Cardiac septum (tissue), 1 donor: Measurements from ENCODE around the gene LIME1. TPM values are rescaled to one million over a fixed set of nuclear protein-coding genes. Genes with fewer than 3 reads are reported as not detected.

Experiments used
- DNase-seq: peaks from one replicate; pipeline ENCODE4 v3.0.0-alpha.2; 2020; ENCODE audit warnings: low spot score
- intact Hi-C: fragments of 100-400 bp; cut with DNase I; formaldehyde crosslinking; loops from one replicate; pipeline ENCODE4 v1.14.0; 2022
- long read RNA-seq: library from polyadenylated mRNA; unstranded; transcript quantifications from one replicate; pipeline ENCODE4 v2.0.0, GENCODE V29; 2021
- total RNA-seq: library from RNA; stranded (reverse); fragmentation: NEBNext Ultra II Directional; extraction: Animal tissue kit (Norgen Biotek cat#: 25700); gene quantifications from one replicate; pipeline ENCODE4 v1.2.1, GENCODE V29; 2021
- donor health status: DM: no; HTN: no; CAD: no.

Gene LIME1, protein sequence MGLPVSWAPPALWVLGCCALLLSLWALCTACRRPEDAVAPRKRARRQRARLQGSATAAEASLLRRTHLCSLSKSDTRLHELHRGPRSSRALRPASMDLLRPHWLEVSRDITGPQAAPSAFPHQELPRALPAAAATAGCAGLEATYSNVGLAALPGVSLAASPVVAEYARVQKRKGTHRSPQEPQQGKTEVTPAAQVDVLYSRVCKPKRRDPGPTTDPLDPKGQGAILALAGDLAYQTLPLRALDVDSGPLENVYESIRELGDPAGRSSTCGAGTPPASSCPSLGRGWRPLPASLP
- total RNA-seq, result 5.0 TPM
- long read RNA-seq, result 0 reads

DNA sequence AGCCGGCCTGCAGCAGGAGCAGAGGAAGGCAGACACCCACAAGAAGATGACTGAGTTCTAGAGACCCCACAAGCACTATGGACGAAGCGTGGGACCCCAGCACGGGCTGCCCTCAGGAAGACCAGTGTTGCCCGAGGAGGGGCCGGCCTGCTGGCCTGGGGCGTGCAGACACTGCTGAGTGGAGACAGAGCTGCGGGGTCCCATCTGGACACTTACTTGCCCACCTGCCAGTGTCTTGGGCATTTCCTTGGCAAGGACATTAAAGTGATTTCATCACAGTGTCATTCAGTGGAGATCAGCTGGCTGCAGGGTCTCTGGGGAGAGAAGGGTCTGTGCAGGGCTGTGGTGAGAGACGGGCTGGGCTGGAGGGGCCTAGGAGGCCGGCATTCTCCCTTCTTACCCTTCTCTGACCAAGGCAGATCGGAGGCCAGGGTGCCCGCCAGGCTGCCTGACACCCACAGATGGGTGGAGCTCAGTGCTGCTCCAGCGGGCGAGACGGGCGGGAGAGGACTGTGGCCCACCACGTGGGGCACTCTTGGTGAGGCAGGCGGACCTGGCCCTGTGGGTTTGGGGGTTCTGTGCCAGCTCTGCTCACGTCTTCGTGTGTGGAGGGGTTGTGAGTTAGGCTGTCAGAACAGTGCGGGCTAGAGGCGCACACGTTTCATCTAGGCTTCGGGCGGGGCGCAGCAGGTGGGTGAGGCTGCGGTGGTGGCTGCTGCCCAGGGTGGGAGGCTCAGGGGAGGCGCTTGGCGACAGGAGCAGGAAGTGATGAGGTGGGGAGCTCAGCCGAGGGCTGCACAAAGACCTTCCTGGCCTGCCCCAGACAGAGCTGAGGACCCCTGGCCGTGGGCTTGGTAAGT lies at the start of gene LIME1:
Gene LIME1 (plus strand): TSS at position 806 of the 860 bp plus-strand sequence. CDS start 886 bp downstream, outside the sequence.
- intact Hi-C loops, result loop anchor here (5.0 kb wide), 1 partner anchor 39 kb away; the partner anchor contains the start of gene TNFRSF6B
- peak; percentile 61 for DNase-seq

DNA sequence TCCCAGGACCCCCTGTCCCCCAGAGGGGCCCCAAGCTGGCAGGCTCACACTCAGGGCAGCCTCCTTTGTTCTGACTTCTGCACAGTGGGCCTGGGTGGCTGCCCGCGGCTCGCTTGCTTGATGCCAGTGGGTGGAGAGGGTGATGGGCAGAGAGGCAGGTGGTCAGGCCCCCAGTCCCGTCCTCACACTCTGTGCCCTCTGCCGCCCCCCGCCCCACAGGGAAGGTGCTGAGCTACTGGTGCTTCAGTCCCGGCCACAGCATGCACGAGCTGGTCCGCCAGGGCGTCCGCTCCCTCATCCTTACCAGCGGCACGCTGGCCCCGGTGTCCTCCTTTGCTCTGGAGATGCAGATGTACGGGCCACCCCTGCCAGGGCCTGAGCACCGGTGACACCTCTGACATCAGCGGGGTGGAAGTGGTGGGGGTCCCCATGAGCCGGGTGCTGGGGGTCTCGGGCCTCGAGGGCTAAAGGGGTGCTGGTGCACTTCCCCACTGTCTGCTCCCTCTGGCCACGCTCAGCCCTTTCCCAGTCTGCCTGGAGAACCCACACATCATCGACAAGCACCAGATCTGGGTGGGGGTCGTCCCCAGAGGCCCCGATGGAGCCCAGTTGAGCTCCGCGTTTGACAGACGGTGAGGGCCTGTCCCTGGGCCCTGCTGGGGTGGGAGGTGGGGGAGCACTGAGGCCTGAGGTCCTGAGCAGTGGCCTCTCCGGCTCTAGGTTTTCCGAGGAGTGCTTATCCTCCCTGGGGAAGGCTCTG lies 48.9 kb upstream of the LIME1 start:
- intact Hi-C loops, result no loop called here

DNA sequence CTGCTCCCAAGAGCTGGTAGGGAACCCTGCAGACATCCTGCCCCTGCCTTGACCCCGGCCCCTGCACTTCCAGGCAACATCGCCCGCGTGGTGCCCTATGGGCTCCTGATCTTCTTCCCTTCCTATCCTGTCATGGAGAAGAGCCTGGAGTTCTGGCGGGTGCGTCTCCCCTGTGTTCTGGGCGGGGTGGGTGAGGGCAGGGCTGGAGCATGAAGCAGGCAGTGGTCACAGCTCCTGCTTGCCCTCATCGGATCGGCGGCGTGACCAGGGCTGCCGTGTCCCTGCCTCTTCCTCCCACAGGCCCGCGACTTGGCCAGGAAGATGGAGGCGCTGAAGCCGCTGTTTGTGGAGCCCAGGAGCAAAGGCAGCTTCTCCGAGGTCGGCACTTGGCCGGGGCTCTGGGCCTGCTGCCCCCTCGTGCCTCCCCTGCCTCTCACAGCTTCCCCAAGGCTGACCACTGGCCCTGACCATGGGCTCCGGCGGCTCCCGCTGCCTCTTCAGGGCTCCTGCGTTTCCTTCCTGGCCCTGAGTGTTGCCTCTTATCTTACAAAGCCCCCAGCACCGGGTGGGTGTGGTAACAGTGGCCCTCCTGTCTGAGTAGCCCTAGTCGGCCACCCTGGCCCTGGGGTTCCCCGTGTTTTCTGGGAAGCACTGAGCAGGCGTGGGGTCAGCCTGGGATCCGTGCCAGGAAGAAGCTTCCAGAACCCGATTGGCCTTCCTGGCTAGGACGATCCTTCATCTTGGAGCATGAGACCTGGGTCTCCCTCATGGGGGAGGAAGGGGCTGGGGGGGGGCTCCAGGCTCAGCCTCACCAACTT lies 48.0 kb upstream of the LIME1 start:
- intact Hi-C loops, result no loop called here
- no peak for DNase-seq

More for the DNA sequence above, 48.9 kb upstream of the LIME1 start:
- DNase-seq, result no peak

DNA sequence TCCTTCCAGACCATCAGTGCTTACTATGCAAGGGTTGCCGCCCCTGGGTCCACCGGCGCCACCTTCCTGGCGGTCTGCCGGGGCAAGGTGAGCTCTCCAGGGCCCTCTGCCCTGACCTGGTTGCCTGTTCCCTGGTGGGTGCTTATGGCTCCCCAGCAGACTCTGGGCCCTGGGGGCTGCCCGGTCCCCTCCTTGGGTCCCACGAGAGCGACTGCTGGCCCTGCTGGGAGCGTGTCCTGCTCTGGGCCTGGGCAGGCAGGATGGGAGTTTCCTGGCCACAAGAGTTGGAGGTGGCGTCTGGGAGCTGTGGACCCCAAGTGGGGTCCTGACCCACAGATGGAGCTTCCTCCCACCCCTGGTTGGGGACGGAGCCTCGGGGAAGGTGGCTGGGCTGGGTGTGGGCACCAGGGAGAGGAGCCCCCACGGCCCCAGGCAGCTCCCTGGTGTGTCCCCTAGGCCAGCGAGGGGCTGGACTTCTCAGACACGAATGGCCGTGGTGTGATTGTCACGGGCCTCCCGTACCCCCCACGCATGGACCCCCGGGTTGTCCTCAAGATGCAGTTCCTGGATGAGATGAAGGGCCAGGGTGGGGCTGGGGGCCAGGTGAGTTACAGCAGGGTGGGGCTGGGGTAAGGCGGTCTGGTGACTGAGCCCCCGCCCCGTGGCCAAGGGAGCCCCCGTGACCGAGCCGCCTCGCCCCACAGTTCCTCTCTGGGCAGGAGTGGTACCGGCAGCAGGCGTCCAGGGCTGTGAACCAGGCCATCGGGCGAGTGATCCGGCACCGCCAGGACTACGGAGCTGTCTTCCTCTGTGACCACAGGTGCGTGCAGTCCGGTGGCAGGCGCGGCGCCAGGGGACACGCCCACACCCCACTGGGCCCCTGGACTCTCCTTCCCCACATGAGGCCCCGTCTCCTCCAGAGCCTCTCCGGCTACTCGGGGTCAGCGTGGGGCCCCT lies 47.1 kb upstream of the LIME1 start:
- no peak for DNase-seq
- intact Hi-C loops, result no loop called here

DNA sequence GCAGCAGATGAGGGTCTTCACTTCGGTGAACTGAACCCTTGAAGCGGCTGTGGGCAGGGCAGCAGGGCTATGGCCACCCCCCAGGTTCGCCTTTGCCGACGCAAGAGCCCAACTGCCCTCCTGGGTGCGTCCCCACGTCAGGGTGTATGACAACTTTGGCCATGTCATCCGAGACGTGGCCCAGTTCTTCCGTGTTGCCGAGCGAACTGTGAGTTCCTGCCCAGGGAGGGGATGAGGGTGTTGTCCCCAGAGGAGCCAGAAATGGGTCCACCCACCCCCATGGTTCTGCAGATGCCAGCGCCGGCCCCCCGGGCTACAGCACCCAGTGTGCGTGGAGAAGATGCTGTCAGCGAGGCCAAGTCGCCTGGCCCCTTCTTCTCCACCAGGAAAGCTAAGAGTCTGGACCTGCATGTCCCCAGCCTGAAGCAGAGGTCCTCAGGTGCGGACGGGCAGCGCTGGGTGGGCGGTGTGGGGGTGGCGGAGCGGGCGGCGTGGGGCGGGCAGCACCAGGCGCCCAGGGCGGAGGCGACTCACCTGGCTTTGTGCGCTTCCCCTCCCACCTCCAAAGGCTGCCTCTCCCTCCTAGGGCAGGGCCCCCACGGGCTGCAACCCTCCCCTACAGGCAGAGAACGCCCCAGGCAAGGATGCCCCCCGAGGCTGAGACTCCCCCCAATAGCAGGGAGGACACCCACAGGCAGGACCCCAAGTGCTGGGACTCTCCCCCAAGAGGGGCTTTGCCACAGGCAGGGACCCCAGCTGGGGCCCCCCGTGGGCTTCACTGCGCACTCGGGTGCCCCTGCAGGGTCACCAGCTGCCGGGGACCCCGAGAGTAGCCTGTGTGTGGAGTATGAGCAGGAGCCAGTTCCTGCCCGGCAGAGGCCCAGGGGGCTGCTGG lies 46.2 kb upstream of the LIME1 start:
- intact Hi-C loops, result no loop called here
- DNase-seq, result no peak

DNA sequence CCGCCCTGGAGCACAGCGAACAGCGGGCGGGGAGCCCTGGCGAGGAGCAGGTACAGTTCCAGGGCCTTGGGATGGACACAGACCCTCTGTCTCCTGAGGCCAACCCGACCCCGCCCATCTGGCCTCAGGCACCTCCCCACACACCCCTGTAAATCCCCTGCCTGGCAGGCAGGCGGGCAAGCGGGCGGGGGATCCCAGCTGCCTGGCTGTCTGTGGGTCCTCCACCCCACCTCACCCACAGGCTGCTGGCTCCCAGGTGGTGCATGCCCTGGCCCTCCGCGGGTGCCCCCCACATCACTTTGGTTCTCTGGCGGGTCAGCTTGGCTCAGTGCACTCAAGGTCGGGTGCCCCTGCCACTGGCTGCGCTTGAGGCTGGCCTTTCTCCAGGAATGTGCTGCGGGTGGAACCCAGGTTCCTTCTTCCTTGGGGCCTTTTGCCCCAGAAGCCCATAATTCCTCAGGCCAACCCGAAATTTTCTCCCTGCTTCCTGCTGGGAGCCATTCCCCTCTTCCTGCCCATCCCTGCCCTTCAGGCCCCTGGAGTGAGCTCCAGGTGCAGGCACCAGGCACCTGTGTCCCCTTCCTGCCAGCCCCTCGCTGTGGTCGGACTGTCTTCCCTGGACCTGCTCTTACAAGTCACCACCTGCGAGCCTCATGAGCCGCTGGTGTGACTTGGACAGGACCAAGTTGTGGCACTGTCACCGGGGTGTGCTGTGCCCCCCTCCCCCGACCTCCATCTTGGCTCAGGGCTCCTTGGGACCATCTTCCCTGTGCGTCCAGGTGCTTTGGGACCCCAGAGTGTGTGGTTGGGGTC lies 45.4 kb upstream of the LIME1 start:
- intact Hi-C loops, result no loop called here
- no peak for DNase-seq

DNA sequence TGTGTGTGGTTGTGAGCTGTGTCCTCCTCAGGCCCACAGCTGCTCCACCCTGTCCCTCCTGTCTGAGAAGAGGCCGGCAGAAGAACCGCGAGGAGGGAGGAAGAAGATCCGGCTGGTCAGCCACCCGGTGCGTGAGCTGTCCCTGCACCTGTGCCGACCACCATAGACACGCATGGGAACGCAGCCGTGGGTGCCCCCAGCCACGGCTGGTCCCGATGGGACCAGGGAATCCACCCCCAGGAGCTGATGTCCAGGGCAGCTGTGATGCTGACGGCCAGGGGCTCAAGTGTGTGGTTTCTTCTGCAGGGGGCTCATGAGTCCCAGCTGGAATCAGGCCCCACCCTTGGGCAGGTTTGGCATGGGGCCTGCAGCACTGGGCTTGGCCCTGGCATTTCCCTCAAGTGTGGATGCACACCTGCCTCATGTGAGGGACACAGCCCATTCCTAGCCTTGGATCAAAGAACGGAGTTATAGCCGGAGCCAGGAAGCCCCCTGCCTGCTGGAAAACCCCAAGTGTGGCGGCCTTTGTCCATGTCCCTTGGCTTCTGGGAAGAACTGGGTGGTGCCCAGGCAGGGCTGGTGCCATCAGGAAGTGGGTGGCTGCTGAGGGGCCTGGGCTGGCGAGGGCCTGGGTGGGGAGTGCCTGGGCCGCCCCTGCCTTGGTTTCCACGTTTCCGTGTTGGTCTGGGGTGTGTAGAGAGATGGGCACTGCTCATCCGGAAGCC lies 44.6 kb upstream of the LIME1 start:
- no peak for DNase-seq
- intact Hi-C loops, result no loop called here

DNA sequence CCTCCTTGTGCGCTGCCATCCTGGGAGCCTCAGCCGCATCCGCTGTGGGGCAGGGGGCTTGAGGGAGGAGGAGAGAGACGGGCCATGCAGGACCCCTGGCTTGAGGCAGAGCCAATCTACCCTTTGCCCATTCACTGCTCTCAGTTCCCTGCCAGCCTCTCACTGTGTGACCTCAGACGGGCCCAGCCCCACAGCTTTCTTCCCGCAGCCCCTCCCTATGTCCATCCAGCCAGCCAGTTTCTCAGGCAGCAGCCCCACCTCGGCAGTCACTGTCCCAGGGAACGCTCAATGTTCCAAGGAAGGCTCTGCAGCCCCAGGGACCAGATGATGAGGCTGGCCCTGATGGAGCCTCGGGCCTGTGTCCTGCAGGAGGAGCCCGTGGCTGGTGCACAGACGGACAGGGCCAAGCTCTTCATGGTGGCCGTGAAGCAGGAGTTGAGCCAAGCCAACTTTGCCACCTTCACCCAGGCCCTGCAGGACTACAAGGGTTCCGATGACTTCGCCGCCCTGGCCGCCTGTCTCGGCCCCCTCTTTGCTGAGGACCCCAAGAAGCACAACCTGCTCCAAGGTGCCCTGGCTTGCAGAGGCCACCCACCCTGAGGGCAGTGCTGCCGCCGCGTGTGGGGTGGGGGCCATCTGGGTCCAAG lies 43.9 kb upstream of the LIME1 start:
- intact Hi-C loops, result no loop called here

DNA sequence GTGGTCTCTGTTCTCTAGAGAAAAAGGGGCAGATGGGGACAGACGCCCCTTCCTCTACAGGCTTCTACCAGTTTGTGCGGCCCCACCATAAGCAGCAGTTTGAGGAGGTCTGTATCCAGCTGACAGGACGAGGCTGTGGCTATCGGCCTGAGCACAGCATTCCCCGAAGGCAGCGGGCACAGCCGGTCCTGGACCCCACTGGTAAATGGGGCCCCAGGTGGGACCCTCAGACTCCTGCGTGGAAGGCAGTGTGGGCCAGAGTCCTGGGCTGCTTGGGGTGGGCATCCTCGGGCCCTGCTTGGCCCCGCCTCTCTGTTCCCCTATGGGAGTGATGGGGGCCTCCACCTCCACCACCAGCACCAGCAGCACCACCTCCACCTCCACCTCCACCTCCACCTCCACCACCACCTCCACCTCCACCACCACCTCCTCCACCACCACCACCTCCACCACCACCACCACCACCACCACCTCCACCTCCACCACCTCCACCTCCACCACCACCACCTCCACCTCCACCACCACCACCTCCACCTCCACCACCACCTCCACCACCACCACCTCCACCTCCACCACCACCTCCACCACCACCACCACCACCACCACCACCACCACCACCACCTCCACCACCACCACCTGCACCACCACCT lies 43.3 kb upstream of the LIME1 start:
- peak; percentile 65 for DNase-seq
- intact Hi-C loops, result no loop called here

More for the DNA sequence above, 43.9 kb upstream of the LIME1 start:
- no peak for DNase-seq

DNA sequence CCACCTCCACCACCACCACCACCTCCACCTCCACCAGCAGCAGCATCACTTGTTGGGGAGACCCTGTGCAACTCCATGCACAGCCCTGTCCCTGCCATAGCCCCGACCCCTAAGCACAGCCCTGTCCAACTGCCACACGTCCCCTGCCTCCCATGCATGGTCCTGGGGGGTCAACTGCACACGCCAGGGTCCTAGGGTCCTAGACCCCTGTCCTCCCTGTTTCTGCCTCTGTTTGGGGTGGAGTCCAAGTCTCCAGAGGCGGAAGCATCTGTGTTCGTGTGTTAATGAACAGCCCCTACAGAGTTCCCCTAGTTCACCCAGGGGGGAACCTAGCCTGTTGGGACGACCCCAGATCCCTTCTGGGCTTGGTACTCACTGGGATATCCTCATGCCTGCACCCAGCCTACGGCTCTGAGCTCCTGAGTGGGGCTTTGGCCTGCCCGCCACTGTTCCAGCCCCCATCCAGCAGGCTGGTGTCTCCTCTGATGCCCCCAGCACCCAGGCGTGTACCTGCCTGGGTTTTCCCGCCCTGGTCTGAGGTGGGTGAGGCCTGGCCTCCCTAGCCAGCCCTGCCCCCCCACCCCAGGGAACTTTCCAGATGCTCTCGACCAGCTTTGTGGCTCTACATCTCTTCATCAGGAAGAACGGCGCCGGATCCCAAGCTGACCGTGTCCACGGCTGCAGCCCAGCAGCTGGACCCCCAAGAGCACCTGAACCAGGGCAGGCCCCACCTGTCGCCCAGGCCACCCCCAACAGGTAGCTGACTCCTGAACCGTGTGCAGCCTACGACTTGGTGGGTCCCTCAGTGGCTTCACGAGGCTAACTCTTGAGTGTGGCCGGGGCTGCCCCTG lies 42.5 kb upstream of the LIME1 start:
- no peak for DNase-seq
- intact Hi-C loops, result no loop called here

DNA sequence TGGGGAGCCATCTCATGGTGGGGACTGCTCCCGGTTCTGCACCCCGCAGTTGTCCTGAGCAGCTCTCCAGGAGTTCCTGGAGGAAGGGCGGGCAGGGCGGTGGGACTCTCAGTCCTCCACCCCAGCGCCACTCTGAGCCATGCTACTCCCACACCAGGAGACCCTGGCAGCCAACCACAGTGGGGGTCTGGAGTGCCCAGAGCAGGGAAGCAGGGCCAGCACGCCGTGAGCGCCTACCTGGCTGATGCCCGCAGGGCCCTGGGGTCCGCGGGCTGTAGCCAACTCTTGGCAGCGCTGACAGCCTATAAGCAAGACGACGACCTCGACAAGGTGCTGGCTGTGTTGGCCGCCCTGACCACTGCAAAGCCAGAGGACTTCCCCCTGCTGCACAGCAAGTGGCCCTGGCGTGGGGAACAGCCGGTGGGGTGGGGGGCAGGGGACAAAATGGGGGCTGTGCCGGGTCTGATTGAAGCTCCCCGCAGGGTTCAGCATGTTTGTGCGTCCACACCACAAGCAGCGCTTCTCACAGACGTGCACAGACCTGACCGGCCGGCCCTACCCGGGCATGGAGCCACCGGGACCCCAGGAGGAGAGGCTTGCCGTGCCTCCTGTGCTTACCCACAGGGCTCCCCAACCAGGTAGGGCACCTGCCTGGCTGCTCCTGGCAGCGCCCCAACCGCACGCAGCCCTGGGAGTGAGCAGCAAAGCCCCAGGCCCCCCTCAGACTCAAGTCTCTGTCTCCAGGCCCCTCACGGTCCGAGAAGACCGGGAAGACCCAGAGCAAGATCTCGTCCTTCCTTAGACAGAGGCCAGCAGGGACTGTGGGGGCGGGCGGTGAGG lies 41.7 kb upstream of the LIME1 start:
- no peak for DNase-seq
- intact Hi-C loops, result loop anchor here (5.0 kb wide), 1 partner anchor 42 kb away; the partner anchor contains the start of genes LIME1 and SLC2A4RG

DNA sequence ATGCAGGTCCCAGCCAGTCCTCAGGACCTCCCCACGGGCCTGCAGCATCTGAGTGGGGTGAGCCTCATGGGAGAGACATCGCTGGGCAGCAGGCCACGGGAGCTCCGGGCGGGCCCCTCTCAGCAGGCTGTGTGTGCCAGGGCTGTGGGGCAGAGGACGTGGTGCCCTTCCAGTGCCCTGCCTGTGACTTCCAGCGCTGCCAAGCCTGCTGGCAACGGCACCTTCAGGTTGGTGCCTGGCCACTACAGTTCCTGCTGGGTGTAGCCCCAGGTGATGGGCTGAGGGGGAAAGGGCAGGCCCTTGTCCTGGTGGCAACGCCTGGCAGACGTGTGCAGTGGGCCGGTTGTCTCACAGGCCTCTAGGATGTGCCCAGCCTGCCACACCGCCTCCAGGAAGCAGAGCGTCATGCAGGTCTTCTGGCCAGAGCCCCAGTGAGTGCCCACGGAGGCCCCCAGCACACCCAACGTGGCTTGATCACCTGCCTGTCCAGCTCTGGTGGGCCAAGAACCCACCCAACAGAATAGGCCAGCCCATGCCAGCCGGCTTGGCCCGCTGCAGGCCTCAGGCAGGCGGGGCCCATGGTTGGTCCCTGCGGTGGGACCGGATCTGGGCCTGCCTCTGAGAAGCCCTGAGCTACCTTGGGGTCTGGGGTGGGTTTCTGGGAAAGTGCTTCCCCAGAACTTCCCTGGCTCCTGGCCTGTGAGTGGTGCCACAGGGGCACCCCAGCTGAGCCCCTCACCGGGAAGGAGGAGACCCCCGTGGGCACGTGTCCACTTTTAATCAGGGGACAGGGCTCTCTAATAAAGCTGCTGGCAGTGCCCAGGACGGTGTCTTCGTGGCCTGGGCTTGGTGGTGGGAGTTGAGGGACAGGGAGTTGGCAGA lies 40.8 kb upstream of the LIME1 start:
- peak; percentile 84 for DNase-seq
- intact Hi-C loops, result loop anchor here (5.0 kb wide), 1 partner anchor 42 kb away; the partner anchor contains the start of genes LIME1 and SLC2A4RG
